HepG2 (cell line): ENCODE measurements around the gene HEXD. TPM values are rescaled to one million over a fixed set of nuclear protein-coding genes. Genes with fewer than 3 reads are reported as not detected.

ENCODE experiments used
- AGO1 ChIP-seq: fragments of 200-400 bp; formaldehyde crosslinking; IDR thresholded peaks from 2 replicates; pipeline ENCODE4 v1.6.1; 2017; ENCODE audit warnings: mild to moderate bottlenecking, low read depth, low read length, moderate library complexity; ENCODE audit not compliant: poor library complexity, severe bottlenecking
- AHDC1 ChIP-seq: sonication (generic); formaldehyde crosslinking; IDR thresholded peaks from 2 replicates; pipeline ENCODE4 v1.5.1; 2020; ENCODE audit warnings: mild to moderate bottlenecking, missing genetic modification reagents, borderline replicate concordance
- ATF2 ChIP-seq: sonication (generic); formaldehyde crosslinking; IDR thresholded peaks from 2 replicates; pipeline ENCODE4 v1.4.0; 2020; ENCODE audit warnings: missing genetic modification reagents
- CC2D1A ChIP-seq: sonication (generic); formaldehyde crosslinking; IDR thresholded peaks from 2 replicates; pipeline ENCODE4 v1.8.1; 2023; ENCODE audit warnings: mild to moderate bottlenecking, missing genetic modification reagents
- IRF2 ChIP-seq: IDR thresholded peaks from 2 replicates; pipeline ENCODE4 v1.6.1; 2018; ENCODE audit warnings: missing genetic modification reagents, missing compliant biosample characterization
- ISL2 ChIP-seq: sonication (generic); formaldehyde crosslinking; IDR thresholded peaks from 2 replicates; pipeline ENCODE4 v1.5.0; 2020; ENCODE audit warnings: missing genetic modification reagents
- REST ChIP-seq, 2 experiments: IDR thresholded peaks; 2 replicates each; pipeline ENCODE4 v1.6.1; 2011 to 2012; ENCODE audit warnings: low read length in 2 of 2, borderline replicate concordance in 1 of 2, low read depth in 1 of 2, mild to moderate bottlenecking in 1 of 2, moderate library complexity in 1 of 2
- WIZ ChIP-seq: sonication (generic); formaldehyde crosslinking; IDR thresholded peaks from 2 replicates; pipeline ENCODE4 v1.5.1; 2020; ENCODE audit warnings: mild to moderate bottlenecking, missing genetic modification reagents
- ZBTB25 ChIP-seq: IDR thresholded peaks from 2 replicates; pipeline ENCODE4 v1.6.1; 2018; ENCODE audit warnings: missing genetic modification reagents
- ZNF232 ChIP-seq: sonication (generic); formaldehyde crosslinking; IDR thresholded peaks from 2 replicates; pipeline ENCODE4 v1.4.0; 2020; ENCODE audit warnings: missing genetic modification reagents, borderline replicate concordance
- ZSCAN31 ChIP-seq: sonication (generic); formaldehyde crosslinking; IDR thresholded peaks from 2 replicates; pipeline ENCODE4 v1.5.0; 2020; ENCODE audit warnings: low read depth, mild to moderate bottlenecking, missing genetic modification reagents
- polyA plus RNA-seq, 8 experiments: library from polyadenylated mRNA; depleted of rRNA in 3 of 8; stranded (reverse) in 7 of 8; unstranded in 1 of 8; fragments of >200 nt; fragmentation: Illumina TruSeq in 4 of 8; extraction: Trizol in 4 of 8; gene quantifications; 2 replicates each; pipeline versions ENCODE4 v1.2.1 to v1.2.3, GENCODE V29; 2011 to 2016; ENCODE audit warnings: low read depth in 4 of 8, missing spikeins in 1 of 8, mixed read lengths in 1 of 8; ENCODE audit not compliant: insufficient read depth in 1 of 8
- total RNA-seq, 5 experiments: library from RNA; depleted of rRNA; stranded (reverse); fragments of >200 nt; fragmentation: Illumina TruSeq; extraction: Trizol; gene quantifications; 2 replicates each; pipeline ENCODE4 v1.2.3, GENCODE V29; 2016; ENCODE audit warnings: low read depth in 1 of 5

HEXD gene
- total and polyA plus RNA-seq, 2 of the 13 experiments (the other 11 are each of a cell fraction or from before 2014, with no cell fraction given), result 22.3 to 41.8 TPM

- no peak for TF ChIP-seq AGO1
- TF ChIP-seq ZBTB25, result no peak
- TF ChIP-seq ISL2 (CRISPR knock-in tag), result peak; percentile 78
- peak; percentile 33; the same call in 1 of the 2 replicates for TF ChIP-seq IRF2 (CRISPR knock-in tag)
- TF ChIP-seq CC2D1A, result no peak
- no peak for TF ChIP-seq AHDC1 (CRISPR knock-in tag)
- TF ChIP-seq REST (IDR thresholded peaks at IDR 0.05; ENCODE audit: borderline replicate concordance in 1 of 2, low read depth in 1 of 2, low read length in 2 of 2), result no peak
- TF ChIP-seq ZNF232, result no peak
- no peak for TF ChIP-seq WIZ
- TF ChIP-seq ZSCAN31 (CRISPR knock-in tag), result no peak
- TF ChIP-seq ATF2 (CRISPR knock-in tag), result peak; percentile 83; the same call in 1 of the 2 replicates
Observed at GRCh38 chr17:82461827-82462524, 43.8 kb downstream of the HEXD start (continued).
